KOPT-K1 (cell line): ENCODE data around the gene SSBP2.

ENCODE experiments used
- H3K27ac ChIP-seq: fragments of 200-600 bp; sonication (generic); 2 replicates; pipeline ENCODE4 v1.5.1; 2016; ENCODE audit warnings: antibody characterized with exemption, mild to moderate bottlenecking, low read depth, low read length; ENCODE audit not compliant: poor library complexity, severe bottlenecking
- H3K36me3 ChIP-seq: fragments of 200-600 bp; sonication (generic); 2 replicates; pipeline ENCODE4 v1.5.1; 2017; ENCODE audit warnings: antibody characterized with exemption, mild to moderate bottlenecking, low read length, moderate library complexity; ENCODE audit not compliant: insufficient read depth
- H3K9me3 ChIP-seq: fragments of 200-600 bp; sonication (generic); 2 replicates; pipeline ENCODE4 v1.5.1; 2017; ENCODE audit warnings: antibody characterized with exemption, low read length, mild to moderate bottlenecking; ENCODE audit not compliant: insufficient read depth, poor library complexity, severe bottlenecking

Gene SSBP2

GRCh38 chr5:81776258-81776657, 25.4 kb upstream of the SSBP2 start:
- H3K9me3 ChIP-seq, result no peaks in the 10 kb centered on the region
- H3K27ac ChIP-seq, result no peak overlapping the region
- no peaks in the 10 kb centered on the region for H3K36me3 ChIP-seq

GRCh38 chr5:81774374-81774773, 23.5 kb upstream of the SSBP2 start:
- H3K36me3 ChIP-seq, result no peaks in the 10 kb centered on the region
- no peaks in the 10 kb centered on the region for H3K9me3 ChIP-seq
- no peak overlapping the region for H3K27ac ChIP-seq

GRCh38 chr5:81773574-81773973, 22.7 kb upstream of the SSBP2 start:
- Histone ChIP-seq H3K9me3 (no peaks in the 10 kb centered on the region), H3K27ac (no peak overlapping the region), H3K36me3 (no peaks in the 10 kb centered on the region)

GRCh38 chr5:81773161-81773560, 22.3 kb upstream of the SSBP2 start:
- Histone ChIP-seq H3K36me3 (no peaks in the 10 kb centered on the region), H3K27ac (no peak overlapping the region), H3K9me3 (no peaks in the 10 kb centered on the region)

GRCh38 chr5:81772488-81772887, 21.6 kb upstream of the SSBP2 start:
- Histone ChIP-seq H3K27ac (no peak overlapping the region), H3K9me3 (no peaks in the 10 kb centered on the region), H3K36me3 (no peaks in the 10 kb centered on the region)

GRCh38 chr5:81768935-81769452, 18.1 kb upstream of the SSBP2 start:
- Histone ChIP-seq H3K27ac (no peak overlapping the region), H3K9me3 (no peaks in the 10 kb centered on the region), H3K36me3 (no peaks in the 10 kb centered on the region)

GRCh38 chr5:81767938-81768337, 17.0 kb upstream of the SSBP2 start:
- Histone ChIP-seq H3K27ac (no peak overlapping the region), H3K9me3 (no peaks in the 10 kb centered on the region), H3K36me3 (no peaks in the 10 kb centered on the region)

- H3K36me3 ChIP-seq, result no peaks in the 10 kb centered on the region
- no peak overlapping the region for H3K27ac ChIP-seq
- no peaks in the 10 kb centered on the region for H3K9me3 ChIP-seq
These were observed 16.2 kb upstream of the SSBP2 start for GRCh38 chr5:81767097-81767496.

GRCh38 chr5:81766611-81767010, 15.7 kb upstream of the SSBP2 start:
- Histone ChIP-seq H3K9me3 (no peaks in the 10 kb centered on the region), H3K27ac (no peak overlapping the region), H3K36me3 (no peaks in the 10 kb centered on the region)

GRCh38 chr5:81763294-81763928, 12.5 kb upstream of the SSBP2 start:
- Histone ChIP-seq H3K36me3 (no peaks in the 10 kb centered on the region), H3K9me3 (no peaks in the 10 kb centered on the region), H3K27ac (no peak overlapping the region)

GRCh38 chr5:81762853-81763252, 12.0 kb upstream of the SSBP2 start:
- Histone ChIP-seq H3K27ac (no peak overlapping the region), H3K9me3 (no peaks in the 10 kb centered on the region), H3K36me3 (no peaks in the 10 kb centered on the region)

- no peaks in the 10 kb centered on the region for H3K9me3 ChIP-seq
- H3K27ac ChIP-seq, result no peak overlapping the region
- no peaks in the 10 kb centered on the region for H3K36me3 ChIP-seq
These were observed 11.5 kb upstream of the SSBP2 start for GRCh38 chr5:81762401-81762800.

- H3K36me3 ChIP-seq, result no peaks in the 10 kb centered on the region
- H3K27ac ChIP-seq, result no peak overlapping the region
- no peaks in the 10 kb centered on the region for H3K9me3 ChIP-seq
These were observed 11.1 kb upstream of the SSBP2 start for GRCh38 chr5:81761970-81762369.

GRCh38 chr5:81761270-81761669, 10.4 kb upstream of the SSBP2 start:
- no peak overlapping the region for H3K27ac ChIP-seq
- H3K36me3 ChIP-seq, result no peaks in the 10 kb centered on the region

GRCh38 chr5:81760521-81760920, 9.6 kb upstream of the SSBP2 start:
- H3K27ac ChIP-seq, result no peak overlapping the region
- no peaks in the 10 kb centered on the region for H3K36me3 ChIP-seq
- no peaks in the 10 kb centered on the region for H3K9me3 ChIP-seq

More at GRCh38 chr5:81761270-81761669, 10.4 kb upstream of the SSBP2 start:
- H3K9me3 ChIP-seq, result no peaks in the 10 kb centered on the region

- H3K27ac ChIP-seq, result no peak overlapping the region
- H3K36me3 ChIP-seq, result no peaks in the 10 kb centered on the region
- H3K9me3 ChIP-seq, result no peaks in the 10 kb centered on the region
These were observed 8.7 kb upstream of the SSBP2 start for GRCh38 chr5:81759632-81760005.
